Measurements from ENCODE around the gene HES4.
"Not testable (repeated sequence)": the region's sequence is repeated elsewhere in the genome, so short reads cannot be mapped to it uniquely, and the experiment has no call there.

The HES4 gene

DNA sequence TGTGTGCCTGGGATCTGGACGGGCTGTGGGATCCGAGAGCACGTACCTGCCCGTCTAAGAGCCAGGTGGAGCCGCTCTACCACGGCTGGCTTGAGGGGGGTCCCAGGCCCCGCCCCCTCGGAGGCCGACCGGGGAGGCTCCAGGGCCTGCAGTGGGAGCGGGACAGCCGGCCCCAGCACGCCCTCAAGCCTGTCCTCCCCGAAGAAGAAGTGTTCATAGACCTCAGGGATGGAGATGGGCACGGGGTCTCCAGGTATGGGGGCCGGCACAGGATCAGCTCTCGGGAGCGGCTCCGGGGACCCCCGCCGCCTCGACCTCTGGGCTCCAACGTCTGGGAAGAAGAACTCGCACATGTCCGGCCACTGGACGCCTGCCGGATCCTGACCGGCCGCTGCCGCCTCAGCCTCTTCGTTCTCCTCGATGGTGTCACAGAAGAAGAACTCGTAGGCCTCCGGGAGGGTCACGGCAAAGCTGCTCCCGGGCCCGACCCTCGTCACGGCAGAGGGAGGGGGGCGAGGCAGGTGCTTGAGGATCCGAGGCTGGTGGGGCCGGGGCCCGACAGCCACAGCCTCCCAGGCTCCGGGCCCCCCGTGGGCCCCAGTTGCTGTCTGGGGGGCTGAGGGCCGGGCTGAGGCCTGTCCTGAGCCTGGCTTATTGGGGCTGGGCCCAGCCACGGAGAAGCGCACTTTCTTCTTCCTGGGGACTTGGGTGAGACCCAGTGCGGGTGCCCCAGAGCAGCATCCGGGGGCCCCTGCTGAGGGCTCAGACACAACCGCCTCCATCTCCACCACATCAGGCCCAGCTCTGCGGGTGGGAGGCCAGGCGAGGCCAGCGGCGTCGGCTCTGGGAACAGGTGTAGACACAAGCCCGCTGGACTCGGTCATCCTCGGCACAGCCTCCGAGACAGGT is 20.8 kb downstream of the HES4 start:
- no peak for DNase-seq (ENCODE audit: low spot score)

- DNase-seq (ENCODE audit: low spot score): no peak
Measured at GRCh38 chr1:978069-978834, 21.6 kb downstream of the HES4 start.

DNA sequence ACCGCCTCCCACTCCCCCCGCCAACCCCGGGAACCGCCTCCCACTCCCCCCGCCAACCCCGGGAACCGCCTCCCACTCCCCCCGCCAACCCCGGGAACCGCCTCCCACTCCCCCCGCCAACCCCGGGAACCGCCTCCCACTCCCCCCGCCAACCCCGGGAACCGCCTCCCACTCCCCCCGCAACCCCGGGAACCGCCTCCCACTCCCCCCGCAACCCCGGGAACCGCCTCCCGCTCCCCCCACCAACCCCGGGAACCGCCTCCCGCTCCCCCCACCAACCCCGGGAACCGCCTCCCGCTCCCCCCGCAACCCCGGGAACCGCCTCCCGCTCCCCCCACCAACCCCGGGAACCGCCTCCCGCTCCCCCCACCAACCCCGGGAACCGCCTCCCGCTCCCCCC is 23.1 kb downstream of the HES4 start:
- not testable (repeated sequence) for DNase-seq (ENCODE audit: low spot score)

- DNase-seq (ENCODE audit: low spot score): peak; percentile 70
Measured at GRCh38 chr1:975896-976683, 23.8 kb downstream of the HES4 start.

DNA sequence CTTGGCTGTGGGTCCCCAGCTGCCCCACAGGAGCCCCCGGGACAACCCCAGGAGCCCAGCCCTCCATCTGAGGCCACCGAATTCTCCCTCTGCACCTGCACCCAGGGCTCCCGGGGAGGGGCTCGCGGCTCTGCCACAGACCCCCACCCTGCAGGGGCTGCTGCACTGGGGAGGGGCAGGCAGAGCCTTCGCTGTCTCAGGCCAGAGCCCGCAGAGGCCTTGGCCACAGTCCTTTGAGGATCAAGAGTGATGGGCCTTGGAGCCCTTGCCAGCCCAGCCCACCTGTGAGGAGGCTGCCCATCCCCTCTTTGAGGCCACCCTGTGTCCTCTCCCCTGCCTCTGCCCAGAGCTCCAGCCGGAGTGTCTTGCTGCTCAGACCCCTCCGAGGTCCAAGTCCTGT is 24.5 kb downstream of the HES4 start:
- no peak for DNase-seq (ENCODE audit: low spot score)

GRCh38 chr1:974687-975328 is 25.1 kb downstream of the HES4 start:
- no peak for DNase-seq (ENCODE audit: low spot score)

GRCh38 chr1:974293-974640 is 25.6 kb downstream of the HES4 start:
- no peak for DNase-seq (ENCODE audit: low spot score)

DNA sequence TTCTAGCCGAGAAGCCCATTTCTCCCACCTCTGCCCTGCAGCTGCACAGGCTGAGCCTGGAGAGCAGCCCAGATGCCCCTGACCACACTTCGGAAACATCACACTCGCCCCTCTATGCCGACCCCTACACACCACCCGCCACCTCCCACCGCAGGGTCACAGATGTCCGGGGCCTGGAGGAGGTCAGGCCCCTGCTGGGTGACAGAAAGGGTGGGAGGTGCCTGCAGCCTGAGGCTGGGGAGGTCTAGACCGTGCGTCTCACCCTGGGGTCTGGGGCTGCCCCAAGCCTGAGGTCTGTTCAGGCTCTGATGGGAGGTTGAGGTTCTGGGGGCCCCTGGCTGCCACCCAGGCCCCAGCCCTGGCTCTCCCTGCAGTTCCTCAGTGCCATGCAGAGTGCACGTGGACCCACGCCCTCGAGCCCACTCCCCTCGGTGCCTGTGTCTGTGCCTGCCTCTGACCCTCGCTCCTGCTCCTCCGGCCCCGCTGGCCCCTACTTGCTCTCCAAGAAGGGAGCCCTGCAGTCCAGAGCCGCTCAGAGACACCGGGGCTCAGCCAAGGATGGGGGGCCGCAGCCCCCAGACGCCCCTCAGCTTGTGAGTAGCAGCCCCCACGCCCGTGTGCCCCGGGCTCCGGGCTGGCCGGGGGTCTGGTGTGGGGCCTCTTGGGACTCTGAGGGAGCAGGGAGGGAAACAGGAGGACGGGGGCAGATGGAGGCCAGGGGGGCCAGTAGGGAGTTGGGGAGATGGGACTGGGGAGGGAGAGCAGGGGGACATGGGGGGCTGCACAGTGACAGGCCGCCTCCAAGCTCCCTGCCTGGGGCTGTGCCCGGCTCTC is 26.2 kb downstream of the HES4 start:
- no peak for DNase-seq (ENCODE audit: low spot score)

- no peak for DNase-seq (ENCODE audit: low spot score)
Measured at GRCh38 chr1:972726-973458, 27.0 kb downstream of the HES4 start.

DNA sequence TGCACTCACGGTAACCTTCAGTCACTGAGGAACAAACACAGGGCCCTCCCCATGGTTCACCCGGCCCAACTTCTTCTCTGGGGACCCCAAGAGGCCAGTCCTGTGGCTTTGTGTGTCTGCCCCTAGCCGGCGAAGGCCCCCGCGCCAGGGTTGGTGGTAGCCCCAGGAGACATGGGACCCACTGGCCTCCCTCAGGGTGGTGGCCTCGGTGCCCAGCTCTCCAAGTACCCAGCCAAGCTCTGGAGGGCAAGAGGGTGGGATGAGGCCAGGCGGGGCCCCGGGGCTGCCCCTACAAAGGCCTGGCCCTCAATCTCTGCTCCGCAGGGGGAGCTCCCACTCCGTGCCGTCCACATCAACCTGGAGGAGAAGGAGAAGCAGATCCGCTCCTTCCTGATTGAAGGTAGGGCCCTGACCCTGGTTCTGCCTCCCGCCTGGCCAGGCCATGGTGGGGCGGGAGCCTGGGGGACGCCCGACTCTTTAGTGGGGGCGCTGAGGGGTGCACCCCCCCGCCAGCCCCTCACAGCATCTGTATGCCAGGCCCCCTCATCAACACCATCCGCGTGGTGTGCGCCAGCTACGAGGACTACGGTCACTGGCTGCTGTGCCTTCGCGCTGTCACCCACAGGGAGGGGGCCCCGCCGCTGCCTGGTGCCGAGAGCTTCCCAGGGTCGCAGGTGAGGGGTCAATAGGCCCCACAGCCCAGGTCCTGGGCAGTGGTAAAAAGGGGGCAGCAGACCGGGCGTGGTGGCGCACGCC is 28.0 kb downstream of the HES4 start:
- DNase-seq (ENCODE audit: low spot score): no peak

DNA sequence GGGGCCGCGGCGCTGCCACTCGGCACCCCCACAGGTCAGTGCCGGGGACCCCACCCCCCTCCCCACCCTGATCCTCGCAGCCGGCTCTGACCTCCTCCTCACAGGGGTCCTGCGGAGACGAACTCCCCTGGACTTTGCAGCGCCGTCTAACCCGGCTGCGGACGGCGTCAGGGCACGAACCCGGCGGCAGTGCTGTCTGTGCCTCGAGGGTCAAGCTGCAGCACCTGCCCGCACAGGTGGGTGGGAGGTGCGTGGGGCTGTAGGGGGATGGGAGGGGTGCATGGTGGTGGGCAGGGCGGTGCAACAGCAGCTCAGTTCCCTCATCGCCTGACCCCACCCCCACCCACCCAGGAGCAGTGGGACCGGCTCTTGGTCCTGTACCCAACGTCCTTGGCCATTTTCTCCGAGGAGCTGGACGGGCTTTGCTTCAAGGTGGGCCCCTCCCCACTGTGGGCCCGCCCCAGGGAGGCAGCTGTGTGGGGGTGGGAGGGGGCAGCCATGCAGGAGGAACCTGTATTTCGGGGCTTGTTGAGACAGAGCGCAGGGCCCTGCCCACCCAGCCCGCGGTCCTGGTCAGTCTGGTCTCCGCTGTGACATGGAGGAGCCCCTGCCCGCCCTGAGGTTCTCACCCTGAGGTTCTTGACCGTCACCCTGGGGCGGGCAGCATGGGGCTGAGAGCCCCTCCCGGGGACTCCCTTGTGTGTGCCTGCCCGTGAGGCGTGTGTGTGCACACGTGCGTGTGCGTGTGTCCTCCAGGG is 28.7 kb downstream of the HES4 start:
- no peak for DNase-seq (ENCODE audit: low spot score)

DNA sequence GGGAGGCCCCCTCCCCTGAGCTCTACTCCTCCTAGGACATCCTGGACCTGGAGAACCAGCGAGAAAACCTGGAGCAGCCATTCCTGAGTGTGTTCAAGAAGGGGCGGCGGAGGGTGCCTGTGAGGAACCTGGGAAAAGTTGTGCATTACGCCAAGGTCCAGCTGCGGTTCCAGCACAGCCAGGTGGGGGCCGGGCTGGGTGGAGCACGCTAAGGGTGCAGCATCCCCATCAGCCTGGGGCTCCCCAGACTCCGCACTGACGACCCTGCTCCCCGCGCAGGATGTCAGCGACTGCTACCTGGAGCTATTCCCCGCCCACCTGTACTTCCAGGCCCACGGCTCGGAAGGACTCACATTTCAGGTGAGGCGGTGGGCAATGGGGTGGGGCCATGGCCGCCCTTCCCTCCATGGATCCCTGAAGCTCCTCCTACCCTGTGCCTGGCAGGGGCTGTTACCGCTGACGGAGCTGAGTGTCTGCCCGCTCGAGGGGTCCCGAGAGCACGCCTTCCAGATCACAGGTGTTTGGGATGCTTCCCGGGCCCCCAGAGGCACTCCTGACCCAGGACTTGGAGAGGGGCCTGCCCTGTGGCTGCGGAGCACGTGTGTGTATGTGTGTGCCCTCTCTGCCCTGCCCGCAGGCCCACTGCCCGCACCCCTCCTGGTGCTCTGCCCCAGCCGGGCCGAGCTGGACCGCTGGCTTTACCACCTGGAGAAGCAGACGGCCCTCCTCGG is 29.5 kb downstream of the HES4 start:
- no peak for DNase-seq (ENCODE audit: low spot score)

DNA sequence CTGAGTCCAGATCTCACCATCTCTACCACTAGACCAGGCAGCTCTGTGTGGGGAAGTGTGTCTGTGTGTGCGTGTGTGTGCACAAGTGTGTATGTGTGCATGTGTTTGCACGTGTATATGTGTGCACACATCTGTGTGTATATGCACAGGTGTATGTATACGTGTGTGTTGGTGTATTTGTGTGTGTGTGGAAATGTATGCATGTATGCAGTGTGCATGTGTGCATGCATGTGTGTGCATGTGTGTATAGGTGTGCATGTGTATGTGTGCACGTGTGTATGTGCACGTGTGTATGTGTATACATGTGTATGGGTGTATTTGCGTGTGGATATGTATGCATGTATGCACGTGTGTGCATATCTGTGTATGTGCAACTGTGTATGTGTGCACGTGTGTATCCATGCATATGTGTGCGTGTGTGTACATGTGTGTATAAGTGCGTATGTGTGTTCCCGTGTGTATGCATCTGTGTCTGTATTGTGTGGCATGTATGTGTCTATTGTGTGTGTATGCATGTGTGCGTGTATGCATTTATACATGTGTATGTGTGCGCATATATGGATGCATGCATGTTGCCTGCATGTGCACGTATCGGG is 30.5 kb downstream of the HES4 start:
- no peak for DNase-seq (ENCODE audit: low spot score)

- no peak for DNase-seq (ENCODE audit: low spot score)
Measured at GRCh38 chr1:967466-968343, 32.2 kb downstream of the HES4 start.

DNA sequence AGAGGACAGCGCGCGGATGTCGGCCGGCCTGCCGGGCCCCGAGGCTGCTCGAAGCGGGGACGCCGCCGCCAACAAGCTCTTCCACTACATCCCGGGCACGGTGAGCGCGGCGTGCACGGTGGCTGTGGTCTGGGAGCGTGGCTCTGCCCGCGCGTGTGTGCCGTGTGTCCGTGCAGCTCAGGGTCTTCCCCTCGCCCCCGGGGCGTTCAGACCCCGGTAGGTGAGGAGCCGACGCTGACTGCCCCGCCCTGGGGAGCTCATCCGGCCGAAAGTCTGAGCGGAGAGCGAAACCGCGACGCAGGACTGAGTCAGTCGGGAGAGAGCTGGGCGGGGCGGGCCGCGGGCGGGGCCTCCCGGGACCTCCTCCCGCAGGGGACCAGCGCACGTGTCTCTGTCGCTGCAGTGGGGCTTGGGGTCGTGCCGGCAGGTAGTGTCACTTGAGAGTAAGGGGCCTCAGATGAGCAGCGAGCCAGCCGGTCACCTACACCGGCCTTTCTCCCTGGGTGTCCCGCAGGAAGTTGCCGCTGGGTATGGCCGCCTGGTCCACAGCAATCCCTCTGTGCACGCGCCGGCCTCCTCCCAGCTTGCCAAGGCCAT is 33.1 kb downstream of the HES4 start:
- DNase-seq (ENCODE audit: low spot score): peak; percentile 82

DNA sequence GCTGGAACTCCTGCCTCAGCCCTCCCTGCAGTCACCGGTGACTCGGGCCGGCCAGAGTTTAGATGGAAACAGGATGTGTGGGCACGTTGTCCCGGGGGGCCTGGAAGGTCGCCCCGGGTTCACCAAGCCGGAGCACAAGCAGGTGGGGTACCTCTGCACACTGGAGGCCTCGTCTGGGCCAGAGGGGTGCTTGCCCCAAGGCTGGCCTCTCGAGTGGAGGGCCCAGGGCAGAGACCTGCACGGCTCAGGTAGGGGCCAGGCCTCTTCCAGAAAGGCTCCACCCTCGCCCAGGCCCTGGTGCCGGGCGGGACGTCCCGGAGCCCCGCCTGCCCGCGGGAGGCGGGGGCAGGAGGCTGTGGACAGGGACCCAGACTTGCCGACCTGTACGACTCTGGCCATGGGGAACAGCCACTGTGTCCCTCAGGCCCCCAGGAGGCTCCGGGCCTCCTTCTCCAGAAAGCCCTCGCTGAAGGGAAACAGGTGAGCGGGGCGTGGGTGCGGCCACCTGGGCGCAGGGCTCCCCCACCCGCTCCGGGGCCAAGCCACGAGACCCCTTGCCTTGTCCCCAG is 33.7 kb downstream of the HES4 start, which contains the start of gene PLEKHN1:
Gene PLEKHN1, plus strand, starts transcription at position 348 of the 569 bp plus-strand sequence. Its CDS starts 50 bp downstream, at position 398.
- DNase-seq (ENCODE audit: low spot score): peak; percentile 27
